Peyer's patch (tissue), 4 donors: ENCODE data around the gene ARID1B.

Source experiments
- CTCF ChIP-seq, 6 experiments: fragments of 450-650 bp in 4 of 6; fragments of 200-600 bp in 2 of 6; sonication (generic) in 1 of 6; IDR thresholded peaks; one replicate each; pipeline ENCODE4 v1.5.1; 2017 to 2019; ENCODE audit warnings: antibody characterized with exemption in 6 of 6, mild to moderate bottlenecking in 3 of 6, moderate library complexity in 1 of 6
- POLR2A ChIP-seq, 2 donors: fragments of 450-650 bp; IDR thresholded peaks; one replicate each; pipeline ENCODE4 v1.5.1; 2017; ENCODE audit warnings: antibody characterized with exemption in 2 of 2, mild to moderate bottlenecking in 2 of 2, moderate library complexity in 2 of 2

GRCh38 chr6:157249826-157250225 is 472.6 kb downstream of the ARID1B start:
- TF ChIP-seq CTCF (IDR thresholded peaks at IDR 0.05) (no peak), POLR2A (IDR thresholded peaks at IDR 0.05) (no peak)
